Measurements from ENCODE around the gene MRPL49.

DNA sequence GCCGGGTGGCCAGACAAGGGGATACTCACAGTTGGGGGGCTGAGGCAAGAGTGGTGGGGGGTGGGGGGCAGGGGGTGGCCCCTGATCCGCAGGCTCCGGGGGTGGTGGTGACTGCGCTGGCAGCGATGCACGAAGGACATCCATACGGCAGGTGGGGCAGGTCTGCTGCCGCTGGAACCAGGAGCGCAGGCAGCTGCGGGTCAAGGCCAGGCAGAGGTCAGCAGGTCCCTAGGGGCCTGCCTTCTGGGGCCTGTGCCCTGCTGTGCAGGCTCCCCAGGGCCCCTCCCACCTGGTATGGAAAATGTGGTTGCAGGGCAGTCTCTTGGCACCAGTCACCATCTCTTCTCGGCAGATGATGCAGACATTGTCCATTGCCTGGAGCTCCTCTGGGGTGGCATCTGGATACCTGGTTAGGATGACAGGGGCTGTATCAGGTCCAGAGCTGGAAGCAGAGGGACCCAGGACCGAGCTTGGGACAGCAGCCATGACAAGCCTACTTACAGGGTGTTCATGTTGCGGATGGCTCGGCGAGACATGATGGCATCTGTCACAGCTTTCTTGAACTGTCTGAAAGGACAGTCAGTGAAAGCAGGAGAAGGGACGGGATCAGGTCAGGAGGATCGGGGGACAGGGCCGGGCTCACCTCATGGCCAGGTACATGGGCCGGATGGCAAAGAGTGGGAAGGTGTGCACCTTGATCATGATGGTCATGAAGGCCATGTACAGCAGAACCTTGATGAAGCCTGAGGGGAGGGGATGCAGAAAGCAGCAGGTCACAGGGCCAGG is 8.7 kb downstream of the MRPL49 start:
- TF ChIP-seq MAZ (IDR thresholded peaks at IDR 0.05; ENCODE audit: borderline replicate concordance, low read depth, low read length) (no peak), KDM5A (IDR thresholded peaks at IDR 0.05) (no peak), JUNB (IDR thresholded peaks at IDR 0.05) (no peak), CBX8 (IDR thresholded peaks at IDR 0.05) (no peak), CBX2 (IDR thresholded peaks at IDR 0.05; ENCODE audit: borderline replicate concordance, low read depth) (no peak), MYC (IDR thresholded peaks at IDR 0.05; ENCODE audit: borderline replicate concordance, low read length) (no peak), POLR2A (IDR thresholded peaks at IDR 0.05; ENCODE audit: low read length) (no peak)
- TF ChIP-seq, protein P1, sequence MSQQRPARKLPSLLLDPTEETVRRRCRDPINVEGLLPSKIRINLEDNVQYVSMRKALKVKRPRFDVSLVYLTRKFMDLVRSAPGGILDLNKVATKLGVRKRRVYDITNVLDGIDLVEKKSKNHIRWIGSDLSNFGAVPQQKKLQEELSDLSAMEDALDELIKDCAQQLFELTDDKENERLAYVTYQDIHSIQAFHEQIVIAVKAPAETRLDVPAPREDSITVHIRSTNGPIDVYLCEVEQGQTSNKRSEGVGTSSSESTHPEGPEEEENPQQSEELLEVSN (IDR thresholded peaks at IDR 0.05; ENCODE audit: borderline replicate concordance, low read depth), result no peak
- TF ChIP-seq, protein P2, sequence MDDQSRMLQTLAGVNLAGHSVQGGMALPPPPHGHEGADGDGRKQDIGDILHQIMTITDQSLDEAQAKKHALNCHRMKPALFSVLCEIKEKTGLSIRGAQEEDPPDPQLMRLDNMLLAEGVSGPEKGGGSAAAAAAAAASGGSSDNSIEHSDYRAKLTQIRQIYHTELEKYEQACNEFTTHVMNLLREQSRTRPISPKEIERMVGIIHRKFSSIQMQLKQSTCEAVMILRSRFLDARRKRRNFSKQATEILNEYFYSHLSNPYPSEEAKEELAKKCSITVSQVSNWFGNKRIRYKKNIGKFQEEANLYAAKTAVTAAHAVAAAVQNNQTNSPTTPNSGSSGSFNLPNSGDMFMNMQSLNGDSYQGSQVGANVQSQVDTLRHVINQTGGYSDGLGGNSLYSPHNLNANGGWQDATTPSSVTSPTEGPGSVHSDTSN (IDR thresholded peaks at IDR 0.05), result no peak
- TF ChIP-seq, protein P3, sequence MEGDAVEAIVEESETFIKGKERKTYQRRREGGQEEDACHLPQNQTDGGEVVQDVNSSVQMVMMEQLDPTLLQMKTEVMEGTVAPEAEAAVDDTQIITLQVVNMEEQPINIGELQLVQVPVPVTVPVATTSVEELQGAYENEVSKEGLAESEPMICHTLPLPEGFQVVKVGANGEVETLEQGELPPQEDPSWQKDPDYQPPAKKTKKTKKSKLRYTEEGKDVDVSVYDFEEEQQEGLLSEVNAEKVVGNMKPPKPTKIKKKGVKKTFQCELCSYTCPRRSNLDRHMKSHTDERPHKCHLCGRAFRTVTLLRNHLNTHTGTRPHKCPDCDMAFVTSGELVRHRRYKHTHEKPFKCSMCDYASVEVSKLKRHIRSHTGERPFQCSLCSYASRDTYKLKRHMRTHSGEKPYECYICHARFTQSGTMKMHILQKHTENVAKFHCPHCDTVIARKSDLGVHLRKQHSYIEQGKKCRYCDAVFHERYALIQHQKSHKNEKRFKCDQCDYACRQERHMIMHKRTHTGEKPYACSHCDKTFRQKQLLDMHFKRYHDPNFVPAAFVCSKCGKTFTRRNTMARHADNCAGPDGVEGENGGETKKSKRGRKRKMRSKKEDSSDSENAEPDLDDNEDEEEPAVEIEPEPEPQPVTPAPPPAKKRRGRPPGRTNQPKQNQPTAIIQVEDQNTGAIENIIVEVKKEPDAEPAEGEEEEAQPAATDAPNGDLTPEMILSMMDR (IDR thresholded peaks at IDR 0.05), result no peak
- TF ChIP-seq, protein P4, sequence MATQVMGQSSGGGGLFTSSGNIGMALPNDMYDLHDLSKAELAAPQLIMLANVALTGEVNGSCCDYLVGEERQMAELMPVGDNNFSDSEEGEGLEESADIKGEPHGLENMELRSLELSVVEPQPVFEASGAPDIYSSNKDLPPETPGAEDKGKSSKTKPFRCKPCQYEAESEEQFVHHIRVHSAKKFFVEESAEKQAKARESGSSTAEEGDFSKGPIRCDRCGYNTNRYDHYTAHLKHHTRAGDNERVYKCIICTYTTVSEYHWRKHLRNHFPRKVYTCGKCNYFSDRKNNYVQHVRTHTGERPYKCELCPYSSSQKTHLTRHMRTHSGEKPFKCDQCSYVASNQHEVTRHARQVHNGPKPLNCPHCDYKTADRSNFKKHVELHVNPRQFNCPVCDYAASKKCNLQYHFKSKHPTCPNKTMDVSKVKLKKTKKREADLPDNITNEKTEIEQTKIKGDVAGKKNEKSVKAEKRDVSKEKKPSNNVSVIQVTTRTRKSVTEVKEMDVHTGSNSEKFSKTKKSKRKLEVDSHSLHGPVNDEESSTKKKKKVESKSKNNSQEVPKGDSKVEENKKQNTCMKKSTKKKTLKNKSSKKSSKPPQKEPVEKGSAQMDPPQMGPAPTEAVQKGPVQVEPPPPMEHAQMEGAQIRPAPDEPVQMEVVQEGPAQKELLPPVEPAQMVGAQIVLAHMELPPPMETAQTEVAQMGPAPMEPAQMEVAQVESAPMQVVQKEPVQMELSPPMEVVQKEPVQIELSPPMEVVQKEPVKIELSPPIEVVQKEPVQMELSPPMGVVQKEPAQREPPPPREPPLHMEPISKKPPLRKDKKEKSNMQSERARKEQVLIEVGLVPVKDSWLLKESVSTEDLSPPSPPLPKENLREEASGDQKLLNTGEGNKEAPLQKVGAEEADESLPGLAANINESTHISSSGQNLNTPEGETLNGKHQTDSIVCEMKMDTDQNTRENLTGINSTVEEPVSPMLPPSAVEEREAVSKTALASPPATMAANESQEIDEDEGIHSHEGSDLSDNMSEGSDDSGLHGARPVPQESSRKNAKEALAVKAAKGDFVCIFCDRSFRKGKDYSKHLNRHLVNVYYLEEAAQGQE (IDR thresholded peaks at IDR 0.05), result no peak
